H1 (cell line): Measurements from ENCODE around the gene TCF4. TPM values are rescaled to one million over a fixed set of nuclear protein-coding genes. Genes with fewer than 3 reads are reported as not detected.

Source experiments
- CTCF ChIA-PET: fragments of 300-600 bp; sonication (Branson Sonifier 250); formaldehyde crosslinking; loops from one replicate; lab custom pipeline; 2021; ENCODE audit not compliant: partially characterized antibody; lab: Charles Lee
- POLR2A ChIA-PET: fragments of 300-600 bp; sonication (Branson Sonifier 250); formaldehyde crosslinking; loops from one replicate; lab custom pipeline; 2021; ENCODE audit warnings: inconsistent platforms; ENCODE audit not compliant: partially characterized antibody; lab: Charles Lee
- DNase-seq, 2 experiments: peaks; one replicate each; pipeline versions ENCODE4 v3.0.0 to v3.0.0-alpha.2; 2010 to 2022; ENCODE audit warnings: low spot score in 2 of 2, low read depth in 1 of 2, mixed read lengths in 1 of 2
- FAIRE-seq: peaks from 2 replicates; lab custom pipeline; 2011; peaks lifted over from hg19 to GRCh38; lab: Jason Lieb, UNC
- H2AFZ ChIP-seq: 2 replicates; pipeline ENCODE4 v1.8.1; 2012; ENCODE audit warnings: low read length, inconsistent platforms
- H2AK5ac ChIP-seq: 2 replicates; pipeline ENCODE4 v1.6.1; 2013; ENCODE audit warnings: low read depth, low read length
- H2BK120ac ChIP-seq: replicated peaks from 2 replicates; pipeline ENCODE3; 2013; ENCODE audit warnings: low read depth, low read length, inconsistent platforms
- H2BK12ac ChIP-seq: 2 replicates; pipeline ENCODE4 v1.6.1; 2013; ENCODE audit warnings: low read depth, low read length
- H2BK15ac ChIP-seq: 2 replicates; pipeline ENCODE4 v1.6.1; 2013; ENCODE audit warnings: low read length
- H2BK20ac ChIP-seq: 2 replicates; pipeline ENCODE4 v1.6.1; 2013; ENCODE audit warnings: low read length
- H2BK5ac ChIP-seq: 2 replicates; pipeline ENCODE4 v1.6.1; 2013; ENCODE audit warnings: low read depth, low read length
- H3K14ac ChIP-seq: 2 replicates; pipeline ENCODE4 v1.6.1; 2013; ENCODE audit warnings: inconsistent platforms; ENCODE audit not compliant: insufficient read length
- H3K18ac ChIP-seq: 2 replicates; pipeline ENCODE4 v1.6.1; 2013; ENCODE audit warnings: low read length; ENCODE audit errors: extremely low read depth
- H3K23ac ChIP-seq: 2 replicates; pipeline ENCODE4 v1.6.1; 2013; ENCODE audit warnings: inconsistent platforms; ENCODE audit not compliant: insufficient read length
- H3K23me2 ChIP-seq: 2 replicates; pipeline ENCODE4 v1.6.1; 2013; ENCODE audit warnings: low read depth, low read length
- H3K27ac ChIP-seq: 2 replicates; pipeline ENCODE4 v1.6.1; 2011; ENCODE audit warnings: low read depth, low read length, inconsistent platforms
- H3K27me3 ChIP-seq, 4 experiments: replicated peaks in 1 of 4; 1 replicate in 1 of 4; 2 replicates in 3 of 4; pipeline versions ENCODE4 v1.6.1 to v1.8.1; 2011 to 2013; ENCODE audit warnings: low read length in 3 of 4, mild to moderate bottlenecking in 3 of 4, inconsistent platforms in 2 of 4, mixed read lengths in 2 of 4, moderate library complexity in 1 of 4; ENCODE audit not compliant: control insufficient read depth in 3 of 4, insufficient read depth in 3 of 4; ENCODE audit errors: extremely low read depth in 1 of 4
- H3K36me3 ChIP-seq, 4 experiments: 2 replicates each; pipeline versions ENCODE4 v1.6.1 to v1.8.1; 2011 to 2013; ENCODE audit warnings: mild to moderate bottlenecking in 4 of 4, low read length in 3 of 4, moderate library complexity in 2 of 4, control low read depth in 1 of 4, inconsistent platforms in 1 of 4; ENCODE audit not compliant: insufficient read depth in 4 of 4, control insufficient read depth in 2 of 4
- H3K4ac ChIP-seq: replicated peaks from 2 replicates; pipeline ENCODE3; 2013; ENCODE audit warnings: low read length, low read depth, mixed read lengths, inconsistent platforms; ENCODE audit not compliant: insufficient read length
- H3K4me1 ChIP-seq, 4 experiments: replicated peaks in 1 of 4; 1 replicate in 1 of 4; 2 replicates in 3 of 4; pipeline versions ENCODE4 v1.6.1 to v1.8.1; 2011 to 2013; ENCODE audit warnings: low read length in 3 of 4, inconsistent platforms in 2 of 4, mixed read lengths in 1 of 4; ENCODE audit not compliant: insufficient read depth in 4 of 4, control insufficient read depth in 3 of 4
- H3K4me2 ChIP-seq, 2 experiments: 2 replicates each; pipeline versions ENCODE4 v1.6.1 to v1.8.1; 2011 to 2013; ENCODE audit warnings: low read depth in 2 of 2, low read length in 2 of 2, control low read depth in 1 of 2, inconsistent platforms in 1 of 2, mild to moderate bottlenecking in 1 of 2; ENCODE audit not compliant: insufficient read depth in 1 of 2
- H3K4me3 ChIP-seq, 4 experiments: fragments of 200-600, 300-600 bp in 1 of 4; sonication (generic), shearing (Covaris generic), sonication (Bioruptor Twin) in 1 of 4; 2 replicates each; pipeline versions ENCODE4 v1.5.1 to v1.8.1; 2011 to 2016; ENCODE audit warnings: low read length in 4 of 4, low read depth in 3 of 4, control low read depth in 2 of 4, inconsistent platforms in 2 of 4, mild to moderate bottlenecking in 2 of 4, mixed read lengths in 1 of 4, moderate library complexity in 1 of 4; ENCODE audit not compliant: insufficient read depth in 2 of 4; ENCODE audit errors: extremely low read depth in 1 of 4
- H3K56ac ChIP-seq: replicated peaks from 2 replicates; pipeline ENCODE3; 2013; ENCODE audit warnings: low read depth, mild to moderate bottlenecking, mixed read lengths, low read length, inconsistent platforms; ENCODE audit not compliant: insufficient read length
- H3K79me1 ChIP-seq: 2 replicates; pipeline ENCODE4 v1.6.1; 2013; ENCODE audit warnings: low read depth, low read length, control low read depth
- H3K79me2 ChIP-seq, 2 experiments: 2 replicates each; pipeline versions ENCODE4 v1.6.1 to v1.8.1; 2012 to 2013; ENCODE audit warnings: low read length in 2 of 2, mild to moderate bottlenecking in 2 of 2, inconsistent platforms in 1 of 2; ENCODE audit not compliant: insufficient read depth in 2 of 2, control insufficient read depth in 1 of 2
- H3K9ac ChIP-seq, 4 experiments: replicated peaks in 1 of 4; 1 replicate in 1 of 4; 2 replicates in 3 of 4; pipeline versions ENCODE4 v1.6.1 to v1.8.1; 2011 to 2013; ENCODE audit warnings: low read depth in 3 of 4, low read length in 3 of 4, control low read depth in 2 of 4, mild to moderate bottlenecking in 2 of 4, moderate library complexity in 2 of 4, inconsistent platforms in 1 of 4; ENCODE audit errors: extremely low read depth in 1 of 4
- H3K9me3 ChIP-seq, 2 experiments: 2 replicates each; pipeline versions ENCODE4 v1.6.1 to v1.8.1; 2012 to 2013; ENCODE audit warnings: mild to moderate bottlenecking in 2 of 2, moderate library complexity in 2 of 2, control low read depth in 1 of 2, inconsistent platforms in 1 of 2, low read depth in 1 of 2, low read length in 1 of 2, mixed read lengths in 1 of 2; ENCODE audit not compliant: insufficient read depth in 2 of 2
- H4K20me1 ChIP-seq, 2 experiments: replicated peaks in 1 of 2; 2 replicates each; pipeline versions ENCODE3 to v1.8.1; 2011 to 2013; ENCODE audit warnings: inconsistent platforms in 2 of 2, low read length in 2 of 2, mild to moderate bottlenecking in 1 of 2; ENCODE audit not compliant: insufficient read depth in 2 of 2, control insufficient read depth in 1 of 2
- H4K5ac ChIP-seq: 2 replicates; pipeline ENCODE4 v1.6.1; 2013; ENCODE audit warnings: low read length, low read depth, mixed read lengths, inconsistent platforms; ENCODE audit not compliant: insufficient read length
- H4K8ac ChIP-seq: 2 replicates; pipeline ENCODE4 v1.8.0; 2013; ENCODE audit warnings: mild to moderate bottlenecking, moderate library complexity, low read length, inconsistent platforms; ENCODE audit not compliant: insufficient read depth; ENCODE audit errors: extremely low read depth
- H4K91ac ChIP-seq: replicated peaks from 2 replicates; pipeline ENCODE3; 2013; ENCODE audit warnings: low read length, mixed read lengths, inconsistent platforms; ENCODE audit not compliant: insufficient read length
- BCL11A ChIP-seq, 2 experiments: IDR thresholded peaks; one replicate each; pipeline ENCODE4 v1.6.1; 2011; ENCODE audit warnings: low read depth in 2 of 2, low read length in 2 of 2, mild to moderate bottlenecking in 2 of 2
- BRCA1 ChIP-seq: IDR thresholded peaks from 2 replicates; pipeline ENCODE4 v1.6.1; 2012; ENCODE audit warnings: low read depth, low read length, improper control_type of control experiment
- HDAC2 ChIP-seq, 2 experiments: fragments of 300-600 bp in 1 of 2; sonication (generic) in 1 of 2; IDR thresholded peaks; 2 replicates each; pipeline ENCODE4 v1.6.1; 2011 to 2012; ENCODE audit warnings: low read depth in 2 of 2, low read length in 2 of 2, mild to moderate bottlenecking in 2 of 2, moderate library complexity in 2 of 2, borderline replicate concordance in 1 of 2, inconsistent platforms in 1 of 2
- PHF8 ChIP-seq: fragments of 200-600 bp; sonication (generic); conservative IDR thresholded peaks from 2 replicates; pipeline ENCODE4 v1.7.1; 2012; ENCODE audit warnings: low read depth, mild to moderate bottlenecking, inconsistent platforms, low read length, moderate library complexity
- SIN3A ChIP-seq, 2 experiments: IDR thresholded peaks in 1 of 2; conservative IDR thresholded peaks in 1 of 2; 2 replicates each; pipeline ENCODE4 v1.6.1; 2011 to 2012; ENCODE audit warnings: low read length in 2 of 2, improper control_type of control experiment in 1 of 2, low read depth in 1 of 2, mild to moderate bottlenecking in 1 of 2
- TAF7 ChIP-seq: optimal IDR thresholded peaks from 2 replicates; pipeline ENCODE3; 2011; ENCODE audit warnings: low read depth, mild to moderate bottlenecking, inconsistent platforms, low read length, moderate library complexity, borderline replicate concordance
- WGBS, 2 experiments: shearing (Covaris generic) in 1 of 2; methylation state at CpG; one replicate each; pipeline versions ENCODE4 v1.1.6 to v1.1.7; 2013 to 2015; ENCODE audit warnings: low lambda C conversion rate in 2 of 2, mixed read lengths in 2 of 2, inconsistent platforms in 1 of 2, low coverage in 1 of 2, missing lambda C conversion rate in 1 of 2; ENCODE audit not compliant: insufficient replicate concordance in 2 of 2, insufficient coverage in 1 of 2, insufficient read length in 1 of 2; ENCODE audit errors: extremely low coverage in 1 of 2, missing lambda C conversion rate in 1 of 2; 5-methylcytosine and 5-hydroxymethylcytosine counted together
- polyA plus RNA-seq, 7 experiments: library from polyadenylated mRNA; depleted of rRNA in 3 of 7; stranded (reverse) in 5 of 7; unstranded in 2 of 7; fragments of >200 nt in 5 of 7; fragments of 200-250 nt in 2 of 7; gene quantifications; 1 replicate in 5 of 7; 2 replicates in 1 of 7; 4 replicates in 1 of 7; pipeline versions ENCODE4 v1.2.1 to v1.2.3, GENCODE V29; 2011 to 2013; ENCODE audit warnings: missing spikeins in 2 of 7, mixed read lengths in 2 of 7
- total RNA-seq: library from RNA; stranded (reverse); fragmentation: NEBNext Ultra II Directional; extraction: Animal tissue kit (Norgen Biotek cat#: 25700); gene quantifications from 2 replicates; pipeline ENCODE4 v1.2.1, GENCODE V29; 2021

Gene TCF4
- total and polyA plus RNA-seq, 2 of the 8 experiments (the other 6 are each of a cell fraction or from before 2014, with no cell fraction given) = 59.3 to 118 TPM

DNA sequence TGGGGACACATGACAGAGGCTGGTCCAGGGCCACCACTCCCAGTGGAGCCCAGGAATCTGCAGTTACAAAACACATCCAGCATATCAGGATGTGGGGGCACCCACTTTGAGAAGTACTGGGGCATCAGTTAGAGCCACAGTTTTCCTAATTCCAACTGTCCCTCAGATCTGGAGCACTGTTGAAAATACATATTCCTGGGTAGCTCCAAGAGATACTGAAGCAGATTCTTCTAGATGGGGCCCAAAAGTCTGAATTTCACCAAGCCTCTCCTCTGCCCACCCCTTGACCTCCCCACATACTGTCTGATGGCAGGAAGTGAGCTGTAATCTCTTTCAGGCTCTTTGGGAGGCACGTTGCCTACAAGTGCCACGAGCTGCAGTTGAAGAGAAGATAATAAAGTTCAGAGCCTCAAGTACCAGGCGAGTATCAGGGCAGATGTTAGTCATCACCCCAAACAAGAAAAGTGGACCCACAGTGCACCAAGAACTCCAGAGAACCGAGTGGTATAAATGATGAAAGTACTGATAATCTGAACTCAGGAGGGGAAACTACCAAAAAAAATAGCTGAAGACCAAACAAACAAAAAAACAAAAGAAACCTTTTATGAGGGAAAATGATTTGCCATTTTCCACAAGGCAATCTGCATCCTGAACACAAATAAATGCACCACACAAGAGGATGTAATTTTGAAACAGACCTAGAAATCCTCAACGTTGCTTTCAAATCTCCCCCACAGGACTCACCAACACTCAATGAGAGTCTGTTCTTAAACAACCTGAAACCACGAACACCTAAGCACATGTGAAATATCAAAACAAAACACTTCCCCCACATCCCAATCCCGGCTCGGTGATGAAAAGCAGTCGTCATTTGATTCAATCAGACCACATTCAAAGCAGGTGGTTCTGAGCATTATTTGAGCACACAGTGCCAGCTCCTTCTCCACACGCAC, 98.7 kb downstream of the TCF4 start:
- CTCF ChIA-PET = interaction anchor here (1.1 to 1.8 kb wide), 2 partner anchors 13 to 291 kb away, joined by 3 to 4 read pairs; no protein-coding TSS in a partner anchor
- peaks cover 6 to 23% (median 14%) of the 10 kb centered on the region in 4 experiments; a peak in 5 of 7 replicates for H3K4me1 ChIP-seq

More for the DNA sequence above, 98.7 kb downstream of the TCF4 start:
- Histone ChIP-seq H3K4me2 (peak overlapping the region; percentile 56 to 59), H3K23ac (no peak overlapping the region), H3K4ac (no peak overlapping the region), H3K36me3 (no peaks in the 10 kb centered on the region), H4K5ac (peak overlapping the region; percentile 15), H2BK12ac (peak overlapping the region; percentile 45), H3K79me2 (peaks cover 0 to 84% of the 10 kb centered on the region in 2 experiments; a peak in 2 of 4 replicates), H4K91ac (peak overlapping the region; percentile 44), H2BK20ac (peak overlapping the region; percentile 73; the same call in 1 of the 2 replicates), H3K27ac (0 out of 2 replicates have a peak overlapping the region, but pooled peaks have one; percentile 29), H3K27me3 (no peaks in the 10 kb centered on the region), H3K79me1 (no peaks in the 10 kb centered on the region), H4K8ac (peak overlapping the region; percentile 60; the same call in 1 of the 2 replicates), H3K18ac (no peak overlapping the region; the same call in 1 of the 2 replicates), H3K14ac (no peak overlapping the region), H2BK5ac (peak overlapping the region; percentile 12; the same call in 1 of the 2 replicates), H2BK120ac (peak overlapping the region; percentile 52), H2AFZ (no peak overlapping the region), H3K9ac (no peak overlapping the region), H3K23me2 (no peaks in the 10 kb centered on the region; the same call in 1 of the 2 replicates), H3K9me3 (no peaks in the 10 kb centered on the region), H2BK15ac (0 out of 2 replicates have a peak overlapping the region, but pooled peaks have one; percentile 32), H3K56ac (no peak overlapping the region), H4K20me1 (peaks cover 10 to 11% of the 10 kb centered on the region in 2 experiments), H3K4me3 (peak overlapping the region in 1 of 4 experiments; percentile 31; a peak in 2 of 8 replicates), H2AK5ac (peak overlapping the region; percentile 20; the same call in 1 of the 2 replicates)
- DNase-seq (no peak), FAIRE-seq (peak; percentile 57)
- TF ChIP-seq BRCA1 (no peak), HDAC2 (IDR thresholded peaks at IDR 0.05; ENCODE audit: borderline replicate concordance in 1 of 2, low read depth in 2 of 2, low read length in 2 of 2) (no peak), BCL11A (IDR thresholded peaks at IDR 0.05; ENCODE audit: low read depth in 2 of 2, low read length in 2 of 2) (no peak), TAF7 (no peak), SIN3A (conservative IDR thresholded peaks at IDR 0.05 in 1 of 2, IDR thresholded peaks at IDR 0.05 in 1 of 2; ENCODE audit: low read depth in 1 of 2, low read length in 2 of 2) (no peak), PHF8 (no peak)
- 71% methylated on average over 10 of the region's 10 CpGs; no CpG with 5 or more reads in 1 of the 2 experiments for WGBS, 2 experiments
- POLR2A ChIA-PET = interaction anchor here (0.7 to 1.8 kb wide), 6 partner anchors 10 to 98 kb away, joined by 3 to 9 read pairs (median 4); no protein-coding TSS in a partner anchor
